ENCODE data around the gene TARDBP.
A peak's percentile ranks its signal among the peaks of the same experiment; 100 is the strongest.
"Not testable (repeated sequence)": the region's sequence is repeated elsewhere in the genome, so short reads cannot be mapped to it uniquely, and the experiment has no call there.

The TARDBP gene

GRCh38 chr1:11061652-11062365, 49.4 kb downstream of the TARDBP start:
- no peak for DNase-seq

DNA sequence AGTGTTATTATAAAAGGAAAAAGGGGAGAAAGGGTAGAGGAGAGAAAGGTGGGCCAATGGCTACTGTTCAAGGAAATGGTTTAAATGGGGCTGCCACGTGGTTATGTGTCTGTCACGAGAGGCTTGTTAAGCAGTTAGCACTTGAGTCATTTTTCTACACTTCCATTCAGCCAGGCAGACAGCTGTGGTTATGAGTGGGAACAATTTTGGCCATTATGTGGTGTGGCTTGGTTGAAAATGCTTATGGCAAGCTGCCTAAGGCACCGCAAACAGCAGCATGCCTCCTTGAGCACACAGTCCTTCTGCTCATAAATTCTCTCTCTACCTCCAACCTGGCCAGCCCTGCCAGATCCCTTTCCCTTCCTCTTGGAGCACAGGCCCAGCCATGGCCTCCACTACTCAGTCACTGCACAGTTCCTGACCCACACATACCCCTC, 50.5 kb downstream of the TARDBP start:
- peak; percentile 90 for DNase-seq

- DNase-seq = not testable (repeated sequence)
These were observed 51.6 kb downstream of the TARDBP start for GRCh38 chr1:11063937-11064537.

DNA sequence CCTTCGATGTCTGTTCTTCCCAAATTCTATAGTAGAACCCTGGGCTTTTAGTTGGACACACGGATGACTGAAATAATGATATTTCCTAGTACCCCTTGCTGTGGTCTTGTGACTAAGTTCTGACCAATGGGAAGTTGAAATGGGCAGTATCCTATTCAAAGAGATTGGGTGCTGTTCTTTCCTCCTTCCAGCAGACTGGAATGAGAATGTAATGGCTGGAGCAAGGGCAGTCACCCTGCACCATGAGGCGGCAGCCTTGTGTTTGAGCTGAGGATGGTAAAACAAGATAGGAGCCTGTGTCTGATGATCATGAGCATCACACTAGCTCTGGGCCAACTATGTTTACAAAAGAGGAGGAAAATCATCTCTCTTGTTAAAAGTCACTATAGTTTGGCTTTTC, 52.5 kb downstream of the TARDBP start:
- no peak for DNase-seq

DNA sequence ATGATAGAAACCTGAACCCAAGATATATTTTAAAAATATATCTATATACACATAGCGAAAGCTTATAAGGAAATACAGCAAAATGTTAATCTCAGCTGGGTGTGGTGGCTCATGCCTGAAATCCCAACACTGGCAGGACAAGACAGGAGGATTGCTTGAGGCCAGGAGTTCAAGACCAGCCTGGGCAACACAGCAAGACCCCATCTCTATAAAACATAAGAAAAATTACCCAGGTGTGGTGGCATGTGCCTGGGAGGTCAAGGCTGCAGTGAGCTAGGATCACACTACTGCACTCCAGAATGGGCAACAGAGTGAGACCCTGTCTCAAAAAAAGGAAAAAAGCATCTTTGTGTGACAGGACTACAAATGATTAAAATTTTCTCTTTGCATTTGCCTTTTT, 53.3 kb downstream of the TARDBP start:
- no peak for DNase-seq

- DNase-seq = no peak
These were observed 55.5 kb downstream of the TARDBP start for GRCh38 chr1:11067716-11068599.

- no peak for DNase-seq
These were observed 56.4 kb downstream of the TARDBP start for GRCh38 chr1:11068600-11069473.

GRCh38 chr1:11070876-11071275, 58.4 kb downstream of the TARDBP start:
- DNase-seq = no peak

GRCh38 chr1:11071463-11072215, 59.2 kb downstream of the TARDBP start:
- DNase-seq = no peak

- DNase-seq = no peak
These were observed 59.9 kb downstream of the TARDBP start for GRCh38 chr1:11072216-11072917.

GRCh38 chr1:11073398-11073797, 60.9 kb downstream of the TARDBP start:
- not testable (repeated sequence) for DNase-seq

Data from activated CD4-positive, alpha-beta T cell treated with anti-CD3 and anti-CD28 coated beads, Interleukin-2, amount 50 U/mL, for 16 hours (primary cell).